Measurements from ENCODE around the gene SCAF1. TPM values are rescaled to one million over a fixed set of nuclear protein-coding genes. Genes with fewer than 3 reads are reported as not detected.

The SCAF1 gene
- total RNA-seq, 1 experiment from 2014 or later: 37.0 TPM

DNA sequence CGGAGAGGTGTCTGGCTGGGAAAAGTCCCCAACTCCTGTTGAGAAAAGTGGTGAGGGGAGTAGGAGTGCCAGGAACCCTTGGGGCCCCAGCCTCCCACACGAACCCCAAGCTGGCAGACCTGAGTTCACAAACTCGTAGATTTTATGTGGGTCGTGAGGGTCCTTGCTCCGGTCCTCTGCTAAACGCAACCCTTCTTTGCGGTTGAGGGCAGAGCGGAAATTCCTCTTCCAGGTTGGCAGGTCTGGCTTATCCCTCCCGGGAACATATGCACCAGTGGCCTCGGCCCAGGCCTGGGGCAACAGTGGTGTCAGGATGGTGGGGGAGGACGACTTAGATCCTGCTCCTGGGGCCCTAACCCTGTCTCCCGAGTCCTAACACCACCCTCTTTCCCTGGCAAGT lies 21.2 kb downstream of the SCAF1 start:
- Histone ChIP-seq H3K27me3 (ENCODE audit: control insufficient read depth, insufficient read depth, low read length) (no peaks in the 10 kb centered on the region), H3K36me3 (replicated peaks; ENCODE audit: control insufficient read depth, insufficient read depth, low read length) (peaks cover 42% of the 10 kb centered on the region), H3K4me3 (ENCODE audit: insufficient read depth, low read depth, low read length) (no peak overlapping the region)
- no peak for DNase-seq

DNA sequence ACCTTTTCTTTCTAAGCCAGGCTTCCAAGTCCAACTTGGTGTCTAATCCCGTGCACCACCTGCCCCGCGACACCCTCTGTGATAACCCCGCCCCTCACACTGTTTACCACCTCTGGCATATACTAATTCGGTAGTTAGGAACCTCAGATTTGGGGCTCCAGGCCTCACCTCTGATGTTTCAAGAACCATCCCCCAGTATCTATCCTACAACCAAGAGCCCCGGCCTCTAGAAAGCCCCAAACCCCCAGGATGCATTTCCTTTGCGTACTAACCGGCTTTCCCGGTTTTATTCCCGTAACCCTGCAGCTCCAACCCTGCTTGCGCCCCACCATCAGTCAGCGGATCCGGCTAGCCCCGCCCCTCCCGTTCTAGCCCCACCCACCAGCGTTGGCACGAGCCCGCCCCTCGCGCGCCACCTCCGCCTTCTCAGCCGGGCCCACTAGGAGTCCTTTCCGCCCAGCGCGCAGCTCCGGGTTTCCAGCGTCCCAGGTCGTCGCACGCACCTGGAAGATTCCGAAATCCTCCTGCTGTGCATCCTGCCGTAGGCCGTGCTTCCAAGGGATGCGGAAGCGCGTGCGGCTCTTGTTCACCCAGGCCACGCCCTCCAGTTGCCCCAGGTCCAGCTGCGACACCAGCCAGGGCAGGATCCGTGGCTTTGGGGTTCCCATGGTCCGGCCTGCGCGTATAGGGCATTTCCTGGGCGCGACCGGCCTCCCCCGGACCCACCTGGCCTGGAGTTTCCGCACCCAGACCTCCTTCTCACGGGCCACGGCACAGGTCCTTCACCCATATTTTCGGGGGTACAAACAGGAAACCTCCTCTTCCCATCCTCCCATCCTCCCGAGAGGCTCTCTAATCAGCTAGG lies 22.4 kb downstream of the SCAF1 start:
- H3K36me3 ChIP-seq (replicated peaks; ENCODE audit: control insufficient read depth, insufficient read depth, low read length): peaks cover 35% of the 10 kb centered on the region
- H3K4me3 ChIP-seq (ENCODE audit: insufficient read depth, low read depth, low read length): peak overlapping the region; percentile 90
- no peaks in the 10 kb centered on the region for H3K27me3 ChIP-seq (ENCODE audit: control insufficient read depth, insufficient read depth, low read length)
- peak; percentile 98 for DNase-seq

DNA sequence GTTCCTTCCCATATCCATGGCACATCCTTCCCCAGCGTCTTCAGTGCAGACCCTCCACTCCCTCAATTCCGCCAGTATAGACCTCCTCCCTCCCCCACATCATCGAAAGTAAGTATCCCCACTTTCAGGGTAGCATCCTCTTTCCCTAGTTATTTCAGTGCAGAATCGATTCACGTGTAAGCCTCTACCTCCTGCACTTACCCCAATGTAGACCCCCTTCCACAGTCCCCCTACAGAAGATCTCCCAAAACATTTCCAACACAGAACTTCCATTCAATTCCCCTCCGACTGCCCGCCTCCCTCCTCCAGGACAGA lies 23.0 kb downstream of the SCAF1 start:
- H3K27me3 ChIP-seq (ENCODE audit: control insufficient read depth, insufficient read depth, low read length): no peaks in the 10 kb centered on the region
- DNase-seq: no peak
- H3K4me3 ChIP-seq (ENCODE audit: insufficient read depth, low read depth, low read length): peak overlapping the region; percentile 90
- H3K36me3 ChIP-seq (replicated peaks; ENCODE audit: control insufficient read depth, insufficient read depth, low read length): peaks cover 33% of the 10 kb centered on the region

DNA sequence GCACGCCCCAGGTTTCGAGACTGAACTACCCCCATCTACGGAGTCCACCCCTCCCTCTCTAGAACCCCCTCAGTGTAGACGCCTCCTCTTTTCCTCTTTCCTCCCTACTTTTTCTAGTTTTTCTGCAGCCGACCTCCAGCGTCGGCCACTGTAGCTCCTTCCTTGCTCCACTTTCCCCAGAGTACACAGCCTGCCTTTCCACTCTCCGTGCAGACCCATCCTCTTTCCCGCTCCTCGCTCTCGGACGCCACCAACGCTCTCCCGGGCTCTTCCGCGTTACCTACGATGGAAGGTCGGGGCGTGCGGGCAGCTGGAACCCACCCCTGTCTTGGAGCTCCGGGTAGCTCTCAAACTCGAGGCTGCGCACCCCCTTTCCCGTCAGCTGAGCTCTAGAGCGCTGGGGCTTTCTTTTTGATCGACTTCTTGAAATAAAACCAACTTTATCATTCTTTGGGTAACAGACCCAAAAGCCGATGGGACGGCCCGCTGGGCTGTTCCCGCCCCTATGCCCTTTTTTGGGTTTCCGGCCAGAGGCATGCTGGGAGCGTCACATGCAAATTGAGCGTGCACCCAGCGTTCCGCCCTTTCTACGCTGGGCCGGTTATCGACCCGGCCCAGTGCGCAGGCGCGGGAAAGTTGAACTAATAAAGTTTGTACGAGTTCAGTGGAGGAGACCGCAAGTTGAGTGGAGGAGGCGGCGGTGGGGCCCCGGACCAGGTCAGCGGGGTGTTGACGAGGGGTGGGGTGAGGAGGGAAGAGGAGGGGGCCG lies 23.5 kb downstream of the SCAF1 start, which contains the start of the genes BCL2L12 and IRF3:
BCL2L12 (plus strand) TSS at position 583 of the 769 bp plus-strand sequence. CDS start 760 bp downstream, outside the sequence.
IRF3 (minus strand) TSS at position 507 of the 769 bp plus-strand sequence. CDS start 1,019 bp downstream, outside the sequence.
- Histone ChIP-seq H3K27me3 (ENCODE audit: control insufficient read depth, insufficient read depth, low read length) (no peaks in the 10 kb centered on the region), H3K4me3 (ENCODE audit: insufficient read depth, low read depth, low read length) (peak within 1 kb of the TSS; percentile 90), H3K36me3 (replicated peaks; ENCODE audit: control insufficient read depth, insufficient read depth, low read length) (peaks cover 29% of the 10 kb centered on the region)
- peak; percentile 97 for DNase-seq

DNA sequence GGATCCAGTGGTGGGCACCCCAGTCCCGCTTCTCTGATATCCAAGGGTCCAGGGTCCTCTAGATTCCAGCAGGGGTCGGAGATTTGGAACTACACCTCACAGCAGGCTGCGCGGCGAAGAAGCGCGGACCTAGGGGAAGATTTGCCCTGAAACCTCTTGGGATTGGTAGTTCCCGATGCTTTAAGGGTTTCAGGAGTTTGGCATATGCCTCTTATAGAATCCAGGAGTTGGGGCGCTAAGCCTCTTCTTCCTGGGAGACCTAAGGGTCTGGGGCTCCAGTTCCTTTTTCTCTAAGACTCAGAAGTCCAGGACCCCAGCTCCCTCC lies 24.1 kb downstream of the SCAF1 start:
- no peak for DNase-seq
- Histone ChIP-seq H3K36me3 (replicated peaks; ENCODE audit: control insufficient read depth, insufficient read depth, low read length) (peaks cover 25% of the 10 kb centered on the region), H3K4me3 (ENCODE audit: insufficient read depth, low read depth, low read length) (peak overlapping the region; percentile 90), H3K27me3 (ENCODE audit: control insufficient read depth, insufficient read depth, low read length) (no peaks in the 10 kb centered on the region)

DNA sequence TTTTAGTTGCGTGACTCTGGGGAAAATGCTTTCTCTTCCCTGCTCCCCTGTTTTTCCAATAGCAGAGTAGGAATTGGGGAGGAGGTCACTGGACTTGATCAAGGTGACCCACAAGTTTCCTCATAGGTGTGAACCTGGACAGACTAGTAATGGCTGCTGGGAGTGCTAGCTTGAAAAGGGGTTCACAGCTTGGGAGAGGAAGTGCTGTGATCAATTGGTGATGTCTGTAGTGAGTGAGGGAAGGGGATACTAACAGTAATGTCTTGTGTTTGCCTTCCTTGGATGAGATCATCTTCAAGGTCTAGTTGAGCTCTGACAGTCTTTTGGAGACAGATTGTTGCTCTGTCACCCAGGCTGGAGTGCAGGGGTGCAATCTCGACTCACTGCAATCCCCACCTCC lies 25.5 kb downstream of the SCAF1 start:
- peaks cover 14% of the 10 kb centered on the region for H3K36me3 ChIP-seq (replicated peaks; ENCODE audit: control insufficient read depth, insufficient read depth, low read length)
- DNase-seq: no peak
- H3K27me3 ChIP-seq (ENCODE audit: control insufficient read depth, insufficient read depth, low read length): no peaks in the 10 kb centered on the region
- no peak overlapping the region for H3K4me3 ChIP-seq (ENCODE audit: insufficient read depth, low read depth, low read length)

DNA sequence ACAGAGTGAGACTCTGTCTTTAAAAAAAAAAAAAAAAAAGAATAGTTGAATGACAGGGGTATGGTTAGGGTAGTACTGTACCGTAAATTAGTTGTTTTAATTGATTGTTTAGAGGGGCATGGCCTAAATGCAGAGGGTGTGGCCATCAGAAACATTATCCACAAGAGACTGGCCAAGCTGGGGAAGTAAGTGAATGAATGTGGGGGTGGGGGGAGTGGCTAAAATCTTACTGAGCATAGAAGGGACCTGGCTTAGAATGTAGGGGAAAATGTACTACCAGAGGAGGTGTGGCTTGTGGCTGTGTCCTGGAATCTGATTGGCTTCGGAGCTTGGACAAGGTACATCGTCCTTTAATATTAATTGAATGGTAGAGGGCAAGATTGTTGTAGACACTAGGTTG lies 27.5 kb downstream of the SCAF1 start:
- Histone ChIP-seq H3K27me3 (ENCODE audit: control insufficient read depth, insufficient read depth, low read length) (no peaks in the 10 kb centered on the region), H3K36me3 (replicated peaks; ENCODE audit: control insufficient read depth, insufficient read depth, low read length) (peaks cover 12% of the 10 kb centered on the region), H3K4me3 (ENCODE audit: insufficient read depth, low read depth, low read length) (no peak overlapping the region)
- DNase-seq: no peak

DNA sequence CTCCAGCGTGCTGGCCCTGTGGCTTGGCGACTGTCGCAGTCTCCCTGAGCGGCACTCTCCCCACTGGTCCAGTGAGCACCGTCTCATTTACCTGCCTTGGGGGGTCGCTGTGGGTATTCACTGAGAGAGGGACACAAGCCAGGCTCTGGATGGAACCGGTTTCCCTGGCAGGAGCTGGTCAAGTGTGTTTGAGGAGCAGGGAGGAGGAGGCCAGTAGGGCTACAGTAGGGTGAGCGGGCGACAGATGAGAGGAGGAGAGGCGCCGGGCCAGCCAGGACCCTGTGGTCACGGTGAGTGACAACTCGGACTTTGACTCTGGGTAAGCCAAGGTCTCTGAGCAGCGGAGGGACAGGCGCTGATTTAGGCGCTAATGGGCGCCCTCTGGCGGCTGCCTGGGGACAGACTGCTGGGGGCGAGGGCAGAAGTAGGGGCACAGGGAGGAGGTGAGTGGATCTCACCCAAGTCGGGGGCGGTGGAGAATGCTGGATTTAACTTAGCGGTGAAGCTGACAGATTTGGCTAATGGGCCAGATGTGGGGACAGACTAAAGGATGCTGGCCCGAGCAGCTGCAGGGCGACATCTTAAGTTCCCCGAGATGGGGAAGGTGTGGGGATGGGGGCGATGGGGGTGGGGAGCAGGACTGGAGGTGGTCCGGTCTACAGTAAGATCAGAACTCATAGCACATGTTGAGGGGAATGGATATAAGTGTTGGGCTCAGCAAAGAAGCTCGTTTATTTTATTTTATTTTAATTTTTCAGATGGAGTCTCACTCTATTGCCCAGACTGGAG lies 30.3 kb downstream of the SCAF1 start:
- Histone ChIP-seq H3K4me3 (ENCODE audit: insufficient read depth, low read depth, low read length) (peak overlapping the region; percentile 21), H3K27me3 (ENCODE audit: control insufficient read depth, insufficient read depth, low read length) (no peaks in the 10 kb centered on the region), H3K36me3 (replicated peaks; ENCODE audit: control insufficient read depth, insufficient read depth, low read length) (peaks cover 9% of the 10 kb centered on the region)
- peak; percentile 96 for DNase-seq

DNA sequence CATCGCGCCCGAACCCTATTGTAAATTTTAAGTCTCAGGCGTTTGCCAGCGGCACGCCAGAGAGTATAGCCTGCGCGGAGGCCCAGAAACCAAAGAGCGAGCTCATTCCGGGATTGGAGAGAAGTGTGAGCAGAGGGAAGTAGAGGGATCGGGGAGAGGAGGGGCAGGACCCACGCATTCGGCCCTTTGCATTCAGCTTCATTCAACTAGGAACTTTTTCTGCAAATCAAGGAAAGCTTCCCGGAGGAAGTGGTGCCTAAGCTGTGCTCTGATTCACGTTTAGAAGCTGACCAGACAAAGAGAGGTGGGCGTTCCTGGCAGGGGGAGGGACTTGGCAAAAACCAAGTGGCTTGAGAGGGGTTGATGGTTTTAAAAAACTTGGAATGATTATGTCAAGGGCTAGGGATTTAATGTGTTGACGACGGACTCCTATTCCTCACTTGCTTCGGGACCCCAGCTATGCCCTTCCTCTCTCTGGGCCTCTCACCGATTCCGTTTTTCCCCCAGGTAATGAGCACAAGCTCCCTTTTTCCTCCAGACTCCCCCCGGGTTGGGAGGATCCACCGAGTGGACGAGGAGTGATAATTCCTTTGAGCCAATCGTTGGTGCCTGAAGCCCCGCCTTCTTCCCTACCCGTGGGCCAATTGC lies 34.3 kb downstream of the SCAF1 start:
- Histone ChIP-seq H3K27me3 (ENCODE audit: control insufficient read depth, insufficient read depth, low read length) (no peaks in the 10 kb centered on the region), H3K36me3 (replicated peaks; ENCODE audit: control insufficient read depth, insufficient read depth, low read length) (peaks cover 7% of the 10 kb centered on the region), H3K4me3 (ENCODE audit: insufficient read depth, low read depth, low read length) (peak overlapping the region; percentile 55)
- peak; percentile 94 for DNase-seq

DNA sequence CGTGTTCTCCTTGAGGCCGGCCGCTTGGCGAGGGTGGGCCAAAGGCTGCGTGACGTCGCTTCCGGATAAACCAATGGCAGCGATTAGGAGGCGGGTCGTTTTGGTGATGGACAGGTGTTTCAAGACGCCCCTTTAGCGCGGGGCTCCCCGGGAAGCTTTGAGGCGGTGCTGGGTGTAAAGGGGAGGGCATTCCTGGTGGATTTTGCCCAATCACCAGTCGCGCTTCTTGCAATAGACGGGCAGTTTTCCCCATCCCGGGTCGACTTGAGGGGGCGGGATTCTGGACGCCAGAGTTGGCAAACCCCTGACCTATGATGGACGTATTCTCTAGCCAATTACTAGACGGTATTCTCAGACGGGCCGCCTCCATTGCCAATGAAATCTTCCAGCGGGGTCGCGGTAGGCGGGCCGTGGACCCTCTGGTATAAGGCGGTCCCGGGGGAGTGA lies 34.8 kb downstream of the SCAF1 start:
- no peaks in the 10 kb centered on the region for H3K27me3 ChIP-seq (ENCODE audit: control insufficient read depth, insufficient read depth, low read length)
- peaks cover 9% of the 10 kb centered on the region for H3K36me3 ChIP-seq (replicated peaks; ENCODE audit: control insufficient read depth, insufficient read depth, low read length)
- peak overlapping the region; percentile 100 for H3K4me3 ChIP-seq (ENCODE audit: insufficient read depth, low read depth, low read length)
- DNase-seq: peak; percentile 98

DNA sequence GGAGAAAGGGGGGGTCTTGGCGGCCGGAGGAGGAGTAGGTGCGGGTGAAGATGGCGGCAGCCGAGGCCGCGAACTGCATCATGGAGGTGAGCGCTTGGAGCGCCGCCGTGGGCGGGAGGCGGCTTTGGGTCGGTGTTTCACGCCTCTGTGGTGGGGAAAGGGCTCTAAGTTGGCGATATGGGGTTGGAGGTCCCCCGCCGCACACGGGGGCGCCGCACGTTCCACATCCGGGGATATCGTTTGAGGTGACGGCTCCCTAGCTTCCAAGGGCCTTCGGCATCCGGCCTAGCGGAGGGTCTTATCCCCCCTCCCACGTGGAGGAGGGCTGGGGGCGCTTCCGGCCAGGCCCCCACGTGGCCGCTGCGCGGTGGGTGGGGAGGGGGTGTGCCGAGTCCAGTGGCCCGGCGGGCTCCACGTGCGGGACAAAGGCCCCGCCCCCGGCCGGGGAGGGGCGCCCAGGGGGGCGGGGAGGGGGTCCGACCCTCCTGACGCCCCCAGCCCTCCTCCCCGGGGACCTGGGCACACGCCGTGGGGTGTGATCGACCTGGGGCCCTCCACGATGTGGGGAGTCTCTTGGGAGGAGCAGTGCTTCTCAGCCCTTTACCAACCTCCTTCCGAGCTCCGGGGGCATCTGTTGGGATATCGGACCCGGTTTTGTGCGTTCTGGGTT lies 35.4 kb downstream of the SCAF1 start, which contains the start of gene PRMT1:
PRMT1 (plus strand) TSS at position 41 of the 670 bp plus-strand sequence; CDS start at position 51, 10 bp downstream.
- DNase-seq: peak; percentile 90
- Histone ChIP-seq H3K36me3 (replicated peaks; ENCODE audit: control insufficient read depth, insufficient read depth, low read length) (peaks cover 14% of the 10 kb centered on the region), H3K27me3 (ENCODE audit: control insufficient read depth, insufficient read depth, low read length) (no peaks in the 10 kb centered on the region), H3K4me3 (ENCODE audit: insufficient read depth, low read depth, low read length) (peak within 1 kb of the TSS; percentile 100)

DNA sequence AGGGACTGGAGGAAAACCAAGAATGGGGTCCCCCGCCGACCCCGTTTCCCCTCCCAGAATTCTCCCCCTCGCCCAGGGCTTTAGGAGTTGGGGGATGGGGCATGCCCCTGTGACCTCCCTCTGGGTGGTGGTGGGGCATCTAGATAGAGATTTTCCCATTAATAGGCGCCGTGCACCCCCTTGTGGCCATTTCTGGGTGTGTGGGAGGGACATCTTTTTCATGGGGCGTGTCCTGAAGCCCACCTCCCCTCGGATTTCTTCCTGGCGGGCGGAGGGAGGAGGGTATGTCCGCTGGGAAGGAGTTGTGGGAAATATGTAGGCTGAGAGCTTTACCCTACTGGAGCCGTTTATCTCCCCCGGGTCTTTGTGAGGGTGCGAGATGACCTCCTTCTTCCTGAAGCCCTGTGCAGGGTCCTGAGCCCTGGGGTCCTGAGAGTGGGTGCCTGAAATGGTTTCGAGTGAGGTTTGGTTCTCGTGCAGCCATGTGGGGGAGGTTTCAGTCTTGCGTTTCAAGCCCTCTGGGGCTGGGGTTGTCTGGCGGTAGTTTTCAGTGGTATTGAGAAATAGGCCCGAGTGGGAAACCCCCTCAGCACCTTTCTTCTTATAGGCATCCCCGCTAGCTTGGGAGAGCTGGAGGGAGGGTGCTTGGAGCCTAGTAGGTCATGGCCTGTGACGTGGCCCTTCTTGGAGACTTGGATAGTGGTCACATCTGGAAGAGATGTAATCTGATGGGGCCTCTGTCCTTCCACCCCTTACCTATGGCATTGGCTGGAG lies 36.1 kb downstream of the SCAF1 start:
- DNase-seq: peak; percentile 88
- Histone ChIP-seq H3K27me3 (ENCODE audit: control insufficient read depth, insufficient read depth, low read length) (no peaks in the 10 kb centered on the region), H3K4me3 (ENCODE audit: insufficient read depth, low read depth, low read length) (peak overlapping the region; percentile 100), H3K36me3 (replicated peaks; ENCODE audit: control insufficient read depth, insufficient read depth, low read length) (peaks cover 16% of the 10 kb centered on the region)

Data from H7 (cell line).